MM.1S (cell line): Measurements from ENCODE around the gene ZNF776.

Experiments used
- EZH2 ChIP-seq: fragments of 300-600 bp; sonication (generic); optimal IDR thresholded peaks from 2 replicates; pipeline ENCODE3; 2017; ENCODE audit warnings: low read depth, mild to moderate bottlenecking, antibody characterized with exemption, low read length, mixed read lengths
- EZH2phosphoT487 ChIP-seq: fragments of 300-600 bp; sonication (generic); IDR thresholded peaks from 2 replicates; pipeline ENCODE4 v1.6.1; 2018; ENCODE audit warnings: antibody characterized with exemption, low read length
- TF ChIP-seq, protein P1 (sequence below): fragments of 300-600 bp; sonication (generic); IDR thresholded peaks from 2 replicates; pipeline ENCODE4 v1.5.1; 2016; ENCODE audit warnings: antibody characterized with exemption, low read length, mixed read lengths

DNA sequence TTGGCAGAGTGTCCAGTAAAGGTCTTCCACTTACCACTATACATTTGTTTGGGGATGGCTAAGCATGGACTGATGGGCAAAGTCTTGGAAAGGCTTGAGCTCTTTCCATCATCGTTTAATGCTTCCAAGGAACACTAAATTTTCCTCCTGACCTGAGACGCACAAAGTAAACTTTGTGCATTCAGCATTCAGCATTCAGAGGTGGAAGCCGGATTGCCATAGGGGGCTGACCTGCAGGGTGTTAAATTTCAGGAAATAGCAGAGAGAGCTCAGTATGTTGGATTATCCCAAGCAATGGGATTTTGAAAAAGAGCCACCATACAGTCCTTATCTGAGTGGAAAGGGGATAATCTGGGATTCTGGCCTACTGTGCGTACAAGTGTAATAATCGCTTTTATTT lies 54.1 kb downstream of the ZNF776 start:
- TF ChIP-seq, protein P1, sequence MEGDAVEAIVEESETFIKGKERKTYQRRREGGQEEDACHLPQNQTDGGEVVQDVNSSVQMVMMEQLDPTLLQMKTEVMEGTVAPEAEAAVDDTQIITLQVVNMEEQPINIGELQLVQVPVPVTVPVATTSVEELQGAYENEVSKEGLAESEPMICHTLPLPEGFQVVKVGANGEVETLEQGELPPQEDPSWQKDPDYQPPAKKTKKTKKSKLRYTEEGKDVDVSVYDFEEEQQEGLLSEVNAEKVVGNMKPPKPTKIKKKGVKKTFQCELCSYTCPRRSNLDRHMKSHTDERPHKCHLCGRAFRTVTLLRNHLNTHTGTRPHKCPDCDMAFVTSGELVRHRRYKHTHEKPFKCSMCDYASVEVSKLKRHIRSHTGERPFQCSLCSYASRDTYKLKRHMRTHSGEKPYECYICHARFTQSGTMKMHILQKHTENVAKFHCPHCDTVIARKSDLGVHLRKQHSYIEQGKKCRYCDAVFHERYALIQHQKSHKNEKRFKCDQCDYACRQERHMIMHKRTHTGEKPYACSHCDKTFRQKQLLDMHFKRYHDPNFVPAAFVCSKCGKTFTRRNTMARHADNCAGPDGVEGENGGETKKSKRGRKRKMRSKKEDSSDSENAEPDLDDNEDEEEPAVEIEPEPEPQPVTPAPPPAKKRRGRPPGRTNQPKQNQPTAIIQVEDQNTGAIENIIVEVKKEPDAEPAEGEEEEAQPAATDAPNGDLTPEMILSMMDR: no peak
- no peak for TF ChIP-seq EZH2phosphoT487
- no peak for TF ChIP-seq EZH2
